ENCODE measurements around the gene SSUH2. TPM values are rescaled to one million over a fixed set of nuclear protein-coding genes. Genes with fewer than 3 reads are reported as not detected.

The SSUH2 gene
- total RNA-seq, result 0.37 TPM in 1 of 2 replicates, not detected in the other

GRCh38 chr3:8644748-8645390, at the start of gene SSUH2:
TSS of gene SSUH2 (minus strand) at chr3:8644798. CDS start at chr3:8644758, 40 bp downstream.

Other genes with a start within 250 kb of the SSUH2 start
- 3.3 and 19.1 TPM in 2 replicates for gene LMCD1, start 143.0 kb downstream of the SSUH2 start, total RNA-seq
- not detected in 2 replicates for gene CAV3, start 89.0 kb upstream of the SSUH2 start, total RNA-seq
- 0.73 and 0.98 TPM in 2 replicates for gene OXTR, start 124.8 kb upstream of the SSUH2 start, total RNA-seq

Measured in subcutaneous preadipocyte (primary cell).